Measurements from ENCODE around the gene PPIG. TPM values are rescaled to one million over a fixed set of nuclear protein-coding genes. Genes with fewer than 3 reads are reported as not detected.

PPIG gene
- total and polyA plus RNA-seq, 2 of the 4 experiments (the other 2 are of a cell fraction), result 10.4 to 16.7 TPM

- BruUV-seq (replicated peaks), result no TSS peak
- Histone ChIP-seq H3K9me1 (ENCODE audit: insufficient read depth, low read length) (no peaks in the 10 kb centered on the region), H3K9ac (ENCODE audit: low read depth, low read length) (no peak overlapping the region), H3K23ac (ENCODE audit: low read depth, low read length) (no peak overlapping the region), H2AFZ (replicated peaks; ENCODE audit: low read length, poor library complexity) (no peak overlapping the region), H3K27me3 (ENCODE audit: control insufficient read depth, insufficient read depth, low read length) (no peaks in the 10 kb centered on the region), H2AK5ac (ENCODE audit: low read depth, low read length) (no peak overlapping the region), H3K4me1 (ENCODE audit: control insufficient read depth, insufficient read depth, low read length) (no peaks in the 10 kb centered on the region), H2BK20ac (ENCODE audit: low read depth, low read length) (no peak overlapping the region), H3K14ac (replicated peaks; ENCODE audit: low read depth, low read length) (no peak overlapping the region), H2BK15ac (ENCODE audit: low read depth, low read length) (no peak overlapping the region), H3K79me1 (ENCODE audit: low read depth in 1 of 2, low read length in 2 of 2) (peaks cover 0 to 3% of the 10 kb centered on the region in 2 experiments; a peak in 2 of 4 replicates), H3K4me3 (ENCODE audit: insufficient read depth, low read depth, low read length) (no peak overlapping the region), H3K36me3 (ENCODE audit: control insufficient read depth, insufficient read depth, low read length) (no peaks in the 10 kb centered on the region), H4K5ac (ENCODE audit: low read depth, low read length) (no peak overlapping the region), H4K20me1 (ENCODE audit: insufficient read depth, low read length) (no peaks in the 10 kb centered on the region), H4K91ac (ENCODE audit: insufficient read depth, low read depth, low read length) (no peak overlapping the region), H4K8ac (ENCODE audit: low read depth in 2 of 2, low read length in 2 of 2) (no peak overlapping the region), H3K56ac (ENCODE audit: extremely low read depth, insufficient read depth, low read length) (no peak overlapping the region), H3K27ac (ENCODE audit: insufficient read depth, low read length) (no peak overlapping the region), H3K4ac (ENCODE audit: low read depth, low read length) (no peak overlapping the region), H3K4me2 (ENCODE audit: low read depth, low read length) (no peak overlapping the region), H2BK5ac (ENCODE audit: low read depth, low read length, poor library complexity, severe bottlenecking) (no peak overlapping the region), H3K9me3 (ENCODE audit: control insufficient read depth, insufficient read depth, low read length) (no peaks in the 10 kb centered on the region), H2AK9ac (replicated peaks; ENCODE audit: low read depth, low read length, poor library complexity) (no peak overlapping the region), H2BK120ac (ENCODE audit: low read depth, low read length) (no peak overlapping the region), H3K18ac (ENCODE audit: low read depth, low read length) (no peak overlapping the region)
- 65% methylated on average over 2 of the region's 6 CpGs; no CpG with 5 or more reads in 1 of the 2 experiments for WGBS, 2 experiments (ENCODE audit: extremely low coverage in 2 of 2, insufficient read length in 1 of 2)
- POLR2A ChIA-PET (ENCODE audit: unreplicated experiment), result no interaction called here
- DNase-seq (no peak), ATAC-seq (ENCODE audit: low read depth) (no peak)
- in situ Hi-C loops (cut with MboI; ENCODE audit: low sequenced_read_pairs) (no loop called here), dilution Hi-C loops (cut with HindIII; ENCODE audit: low sequenced_read_pairs, unreplicated experiment) (no loop called here), intact Hi-C loops (cut with micrococcal nuclease) (loop anchor here (10.0 kb wide), 1 partner anchor 216 kb away; the partner anchor contains the start of gene SSB)
- TF ChIP-seq USF2 (IDR thresholded peaks at IDR 0.05; ENCODE audit: low read depth, low read length) (no peak), RCOR1 (IDR thresholded peaks at IDR 0.05; ENCODE audit: insufficient replicate concordance, low read length) (no peak), SMC3 (IDR thresholded peaks at IDR 0.05; ENCODE audit: low read depth, low read length) (no peak), CHD1 (IDR thresholded peaks at IDR 0.05; ENCODE audit: low read depth, low read length) (no peak), RAD21 (IDR thresholded peaks at IDR 0.05; ENCODE audit: low read length) (no peak), MAFK (IDR thresholded peaks at IDR 0.05; ENCODE audit: low read depth, low read length) (no peak), BHLHE40 (IDR thresholded peaks at IDR 0.05; ENCODE audit: low read depth, low read length) (no peak), NFE2L2 (IDR thresholded peaks at IDR 0.05; ENCODE audit: low read depth, low read length) (no peak), FOS (IDR thresholded peaks at IDR 0.05; ENCODE audit: low read depth, low read length) (no peak), POLR2A (IDR thresholded peaks at IDR 0.05; ENCODE audit: low read depth, low read length) (no peak), MAZ (IDR thresholded peaks at IDR 0.05; ENCODE audit: borderline replicate concordance, low read depth, low read length) (no peak)
- CTCF ChIA-PET, result no interaction called here
Measured at GRCh38 chr2:169579044-169579443, 5.1 kb upstream of the PPIG start.
